Muscle of leg (tissue), 11 donors: Measurements from ENCODE around the gene VPS37B. TPM values are rescaled to one million over a fixed set of nuclear protein-coding genes. Genes with fewer than 3 reads are reported as not detected.

Experiments used
- DNase-seq: peaks from one replicate; pipeline ENCODE4 v3.0.0; 2013
- H3K27ac ChIP-seq: one replicate; pipeline ENCODE4 v1.5.1; 2013; ENCODE audit warnings: mild to moderate bottlenecking, low read length, control low read depth
- H3K27me3 ChIP-seq: one replicate; pipeline ENCODE4 v1.6.1; 2013; ENCODE audit warnings: low read length; ENCODE audit not compliant: control insufficient read depth, insufficient read depth
- H3K36me3 ChIP-seq: one replicate; pipeline ENCODE4 v1.6.1; 2013; ENCODE audit warnings: low read length; ENCODE audit not compliant: control insufficient read depth, insufficient read depth
- H3K4me1 ChIP-seq: one replicate; pipeline ENCODE4 v1.6.1; 2013; ENCODE audit warnings: low read length; ENCODE audit not compliant: control insufficient read depth, insufficient read depth
- H3K4me3 ChIP-seq: one replicate; pipeline ENCODE4 v1.5.1; 2013; ENCODE audit warnings: low read length, control low read depth
- H3K9me3 ChIP-seq: replicated peaks from 2 replicates; pipeline ENCODE4 v1.6.1; 2013; ENCODE audit warnings: low read depth, low read length; ENCODE audit not compliant: control insufficient read depth
- WGBS: methylation state at CpG from one replicate; pipeline ENCODE4 v1.1.5; 2013; ENCODE audit warnings: missing lambda C conversion rate; ENCODE audit not compliant: insufficient coverage; 5-methylcytosine and 5-hydroxymethylcytosine counted together
- polyA plus RNA-seq, 8 donors: library from polyadenylated mRNA; unstranded; fragments of 120-200 nt; gene quantifications; one replicate each; pipeline versions ENCODE4 v1.2.1 to v1.2.3, GENCODE V29; 2013; ENCODE audit warnings: inconsistent platforms in 1 of 8, low replicate concordance in 1 of 8; ENCODE audit not compliant: insufficient read length in 8 of 8, insufficient read depth in 1 of 8
- total RNA-seq: library from RNA; stranded (reverse); fragments of 120-200 nt; gene quantifications from one replicate; pipeline ENCODE4 v1.2.4, GENCODE V29; 2013

Gene VPS37B
- total and polyA plus RNA-seq, 9 donors: 15.6 to 29.0 (median 25.1) TPM

DNA sequence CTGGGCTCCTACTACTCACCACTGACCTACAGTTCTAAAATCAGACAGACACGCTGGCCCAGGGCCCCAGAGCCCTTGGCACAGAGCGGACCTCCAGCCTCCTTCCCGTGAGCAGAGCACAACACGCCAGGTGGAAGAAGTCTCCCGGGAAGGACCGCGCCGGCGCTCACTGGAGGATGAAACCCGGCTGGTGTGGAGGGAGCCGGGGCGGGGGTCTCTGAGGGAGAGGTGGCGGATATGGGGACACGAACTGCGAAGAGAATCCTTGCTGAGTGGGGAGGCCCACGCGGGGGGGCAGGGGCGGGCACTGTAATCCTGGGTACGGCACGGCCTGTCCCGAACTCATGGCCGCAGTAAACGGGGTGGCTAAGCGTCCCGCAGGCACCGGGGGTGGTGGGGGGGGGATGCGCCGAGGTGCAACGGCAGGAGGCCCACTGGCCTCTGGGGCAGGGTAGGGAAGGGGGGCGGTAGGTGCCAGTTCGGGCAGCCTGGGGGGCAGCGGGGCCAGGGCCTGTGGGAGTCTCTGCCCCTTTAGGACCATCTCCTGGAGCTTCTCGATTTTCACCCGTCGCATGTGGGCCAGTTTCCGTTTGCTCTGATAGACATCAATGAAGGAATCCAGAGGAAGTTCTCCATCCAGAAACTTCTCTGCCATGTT is 28.8 kb downstream of the VPS37B start:
- H3K4me1 ChIP-seq: peaks cover 57% of the 10 kb centered on the region
- H3K27ac ChIP-seq: no peak overlapping the region
- DNase-seq: no peak
- WGBS: 85% methylated on average over 33 of the region's 36 CpGs
- H3K4me3 ChIP-seq: no peak overlapping the region
- no peaks in the 10 kb centered on the region for H3K27me3 ChIP-seq
- H3K36me3 ChIP-seq: peaks cover 62% of the 10 kb centered on the region
- no peaks in the 10 kb centered on the region for H3K9me3 ChIP-seq

DNA sequence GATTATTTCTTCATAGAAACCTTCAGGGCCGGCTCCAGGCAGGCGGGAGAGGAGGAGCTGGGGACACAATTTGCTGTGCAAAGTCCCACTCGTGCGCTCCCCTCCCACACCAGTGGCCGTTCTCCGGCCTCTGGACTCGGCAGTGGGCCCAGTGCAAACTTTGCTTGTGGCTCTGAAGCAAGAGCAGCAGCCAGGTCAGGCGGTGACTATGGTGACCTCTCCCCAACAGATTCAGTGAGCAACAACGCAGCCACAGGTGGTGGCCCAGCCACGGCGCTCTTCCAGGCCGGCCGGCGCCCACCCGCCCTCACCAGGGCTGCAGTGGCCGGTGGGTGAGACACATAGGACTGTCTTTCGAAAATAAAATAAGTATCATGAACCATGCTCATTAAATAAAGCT is 29.5 kb downstream of the VPS37B start:
- peaks cover 54% of the 10 kb centered on the region for H3K4me1 ChIP-seq
- no peak for DNase-seq
- H3K27ac ChIP-seq: no peak overlapping the region
- peaks cover 62% of the 10 kb centered on the region for H3K36me3 ChIP-seq
- 90% methylated on average over 3 of the region's 17 CpGs for WGBS
- H3K27me3 ChIP-seq: no peaks in the 10 kb centered on the region
- no peak overlapping the region for H3K4me3 ChIP-seq
- no peaks in the 10 kb centered on the region for H3K9me3 ChIP-seq

DNA sequence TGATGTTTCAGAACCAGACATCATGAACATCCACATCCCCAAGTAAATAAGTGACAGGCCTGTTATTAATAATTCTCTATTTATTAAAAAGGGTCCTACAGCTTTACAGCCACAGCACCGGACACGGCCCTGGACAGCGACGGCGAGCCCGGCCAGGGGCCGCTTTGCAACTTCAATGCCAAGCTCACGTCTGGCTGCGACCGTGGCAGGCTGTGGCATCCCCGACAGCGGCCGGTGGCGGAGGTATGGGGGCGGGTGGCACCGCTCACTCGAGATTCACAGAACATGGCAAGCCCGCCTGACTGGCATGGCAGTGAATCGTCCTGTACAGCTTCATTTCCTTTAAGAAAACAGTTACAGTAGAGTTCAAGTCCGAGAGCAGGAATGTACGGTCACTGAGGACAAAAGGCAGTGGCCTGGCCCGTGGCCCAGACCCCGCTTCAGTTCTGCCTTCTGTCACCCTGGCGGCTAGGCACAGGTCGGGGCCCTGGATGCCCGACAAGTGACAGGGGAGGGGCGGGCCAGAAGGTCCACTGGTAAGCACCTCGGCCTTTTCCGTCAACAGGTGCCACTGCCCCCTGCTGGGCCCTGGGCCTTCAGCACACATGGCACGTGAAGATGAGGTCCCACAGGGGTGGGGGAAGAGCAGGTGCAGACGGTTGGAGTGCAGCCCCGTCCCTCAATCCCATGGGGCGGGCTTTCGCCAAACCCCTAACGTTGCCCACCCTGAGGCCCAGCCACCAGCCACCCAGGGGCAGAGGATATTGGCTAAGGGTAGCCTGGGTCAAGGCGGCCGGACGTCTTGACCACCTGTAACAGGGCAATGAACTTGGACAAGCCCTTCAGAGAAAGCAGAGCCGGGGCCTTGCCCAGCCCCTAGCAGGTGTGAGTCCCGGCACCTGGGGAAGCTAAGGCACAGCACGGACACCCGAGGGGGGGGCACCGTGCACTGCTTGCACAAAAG is 30.4 kb downstream of the VPS37B start:
- no peak overlapping the region for H3K27ac ChIP-seq
- H3K9me3 ChIP-seq: no peaks in the 10 kb centered on the region
- peak; percentile 24 for DNase-seq
- no peaks in the 10 kb centered on the region for H3K27me3 ChIP-seq
- H3K4me3 ChIP-seq: no peak overlapping the region
- H3K4me1 ChIP-seq: peaks cover 52% of the 10 kb centered on the region
- H3K36me3 ChIP-seq: peaks cover 65% of the 10 kb centered on the region
- 79% methylated on average over 39 of the region's 43 CpGs for WGBS

DNA sequence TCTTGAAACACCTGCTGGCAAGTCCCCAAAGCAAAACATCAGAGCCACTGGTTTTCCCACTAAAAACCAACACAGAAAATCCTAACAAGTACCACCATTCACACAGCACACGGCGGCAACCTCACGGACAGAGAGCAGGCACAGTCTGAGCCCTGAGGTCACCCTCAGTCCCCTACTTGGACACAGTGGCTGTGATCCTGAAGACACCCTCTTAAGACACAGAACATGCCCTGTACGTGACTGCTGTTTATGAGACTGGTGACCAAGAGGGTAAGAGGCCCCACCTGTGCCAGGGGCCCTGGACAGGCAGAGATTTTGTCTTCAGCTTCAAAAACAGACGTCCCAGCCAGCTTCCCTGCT is 31.1 kb downstream of the VPS37B start:
- Histone ChIP-seq H3K9me3 (no peaks in the 10 kb centered on the region), H3K36me3 (peaks cover 59% of the 10 kb centered on the region), H3K4me3 (no peak overlapping the region), H3K4me1 (peaks cover 50% of the 10 kb centered on the region), H3K27me3 (no peaks in the 10 kb centered on the region), H3K27ac (no peak overlapping the region)
- no peak for DNase-seq
- 90% methylated on average over 3 of the region's 5 CpGs for WGBS

DNA sequence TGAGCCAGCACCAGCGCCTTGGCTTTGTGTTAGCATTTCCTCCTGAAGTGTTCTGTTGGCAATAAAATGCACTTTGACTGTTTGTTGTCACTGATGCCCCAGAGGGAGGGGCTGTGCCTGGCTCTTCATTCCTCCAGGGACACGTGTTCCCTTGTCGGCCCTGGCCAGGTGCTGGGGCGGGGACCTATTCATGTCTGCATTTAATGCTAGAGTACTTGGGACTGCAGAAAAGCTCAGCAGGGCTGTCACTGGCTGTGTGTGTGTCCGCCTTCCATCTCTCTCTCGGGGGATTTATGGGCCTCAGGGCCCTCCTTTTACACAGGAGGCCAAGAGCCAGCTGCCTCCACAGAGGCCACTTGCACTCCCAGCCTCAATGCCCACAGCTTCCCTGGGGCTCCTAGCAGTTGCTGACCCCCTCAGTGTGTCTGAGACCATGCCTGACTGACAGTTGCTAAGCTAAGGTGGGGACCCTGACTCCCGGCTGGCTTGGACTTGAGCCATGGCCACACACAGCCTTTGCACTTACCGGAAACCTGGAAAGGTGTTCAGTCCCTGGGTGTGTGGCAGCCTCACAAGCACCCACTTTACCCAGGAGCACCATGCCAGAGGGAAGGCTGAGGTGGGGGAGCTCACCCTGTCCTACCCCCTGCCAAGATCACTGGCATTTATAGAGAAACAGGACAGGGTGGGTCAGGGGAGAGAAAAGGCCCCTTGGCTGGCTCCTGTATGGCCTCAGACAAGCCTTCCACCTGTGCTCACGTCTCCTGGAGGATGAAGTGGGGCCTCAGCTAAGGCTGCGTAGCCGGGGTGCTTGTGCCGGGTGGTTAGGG is 32.8 kb downstream of the VPS37B start:
- Histone ChIP-seq H3K27ac (peak overlapping the region; percentile 20), H3K27me3 (no peaks in the 10 kb centered on the region), H3K4me1 (peaks cover 44% of the 10 kb centered on the region), H3K4me3 (no peak overlapping the region), H3K36me3 (peaks cover 42% of the 10 kb centered on the region), H3K9me3 (no peaks in the 10 kb centered on the region)
- peak; percentile 35 for DNase-seq
- 44% methylated on average over 10 of the region's 12 CpGs for WGBS

DNA sequence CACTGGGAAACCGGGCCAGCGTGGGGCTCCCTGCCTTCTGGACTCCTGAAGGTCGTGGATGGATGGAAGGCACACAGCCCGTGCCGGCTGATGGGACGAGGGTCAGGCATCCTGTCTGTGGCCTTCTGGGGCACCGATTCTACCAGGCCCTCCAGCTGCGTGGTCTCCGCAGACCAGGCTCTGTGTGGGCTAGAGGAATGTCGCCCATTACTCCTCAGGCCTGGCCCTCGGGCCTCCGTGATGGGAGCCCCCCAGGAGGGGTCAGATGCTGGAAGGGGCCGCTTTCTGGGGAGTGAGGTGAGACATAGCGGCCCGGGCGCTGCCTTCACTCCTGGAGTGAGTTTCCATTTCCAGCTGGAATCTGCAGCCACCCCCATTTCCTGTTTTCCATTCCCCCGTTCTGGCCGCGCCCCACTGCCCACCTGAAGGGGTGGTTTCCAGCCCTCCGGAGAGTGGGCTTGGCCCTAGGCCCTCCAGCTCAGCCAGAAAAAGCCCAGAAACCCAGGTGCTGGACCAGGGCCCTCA is 33.8 kb downstream of the VPS37B start:
- Histone ChIP-seq H3K9me3 (no peaks in the 10 kb centered on the region), H3K27me3 (no peaks in the 10 kb centered on the region), H3K4me3 (no peak overlapping the region), H3K27ac (peak overlapping the region; percentile 51), H3K36me3 (peaks cover 33% of the 10 kb centered on the region), H3K4me1 (peaks cover 37% of the 10 kb centered on the region)
- DNase-seq: peak; percentile 33
- 37% methylated on average over 12 of the region's 20 CpGs for WGBS

DNA sequence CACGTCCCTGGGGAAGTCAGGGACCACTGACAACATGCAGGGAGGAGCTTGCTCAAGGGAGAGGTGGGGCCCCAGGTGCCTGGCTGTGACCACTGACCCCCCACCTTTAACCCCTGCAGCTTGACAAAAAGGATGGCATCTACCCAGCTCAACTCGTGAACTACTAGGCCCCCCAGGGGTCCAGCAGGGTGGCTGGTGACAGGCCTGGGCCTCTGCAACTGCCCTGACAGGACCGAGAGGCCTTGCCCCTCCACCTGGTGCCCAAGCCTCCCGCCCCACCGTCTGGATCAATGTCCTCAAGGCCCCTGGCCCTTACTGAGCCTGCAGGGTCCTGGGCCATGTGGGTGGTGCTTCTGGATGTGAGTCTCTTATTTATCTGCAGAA is 34.3 kb downstream of the VPS37B start:
- Histone ChIP-seq H3K4me3 (no peak overlapping the region), H3K9me3 (no peaks in the 10 kb centered on the region), H3K4me1 (peaks cover 37% of the 10 kb centered on the region), H3K27me3 (no peaks in the 10 kb centered on the region), H3K36me3 (peaks cover 27% of the 10 kb centered on the region), H3K27ac (no peak overlapping the region)
- 57% methylated on average over 3 of the region's 5 CpGs for WGBS
- DNase-seq: no peak

DNA sequence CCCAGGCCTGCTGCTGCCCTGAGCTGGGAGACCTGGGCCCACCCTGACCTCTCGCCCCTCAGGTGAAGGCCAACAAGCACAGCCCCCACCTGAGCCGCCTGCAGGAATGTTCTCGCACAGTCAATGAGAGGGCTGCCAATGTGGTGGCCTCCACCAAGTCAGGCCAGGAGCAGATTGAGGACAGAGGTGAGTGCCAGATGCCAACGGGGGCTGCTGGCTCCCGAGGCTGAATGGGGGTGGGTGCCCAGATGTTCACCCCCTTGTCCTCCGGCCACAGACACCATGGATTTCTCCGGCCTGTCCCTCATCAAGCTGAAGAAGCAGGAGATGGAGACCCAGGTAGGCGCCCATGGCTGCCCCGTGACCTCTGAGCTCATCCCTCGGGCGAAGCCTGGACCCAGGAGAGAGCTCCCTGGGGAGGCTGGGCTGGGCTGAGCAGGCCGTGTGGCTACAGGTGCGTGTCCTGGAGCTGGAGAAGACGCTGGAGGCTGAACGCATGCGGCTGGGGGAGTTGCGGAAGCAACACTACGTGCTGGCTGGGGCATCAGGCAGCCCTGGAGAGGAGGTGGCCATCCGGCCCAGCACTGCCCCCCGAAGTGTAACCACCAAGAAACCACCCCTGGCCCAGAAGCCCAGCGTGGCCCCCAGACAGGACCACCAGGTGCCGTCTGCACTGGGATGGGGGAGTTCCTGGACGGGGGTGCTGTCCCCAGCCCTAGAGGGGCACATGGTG is 34.9 kb downstream of the VPS37B start:
- peaks cover 22% of the 10 kb centered on the region for H3K36me3 ChIP-seq
- H3K27ac ChIP-seq: no peak overlapping the region
- no peaks in the 10 kb centered on the region for H3K27me3 ChIP-seq
- no peak overlapping the region for H3K4me3 ChIP-seq
- peaks cover 36% of the 10 kb centered on the region for H3K4me1 ChIP-seq
- 86% methylated on average over 19 of the region's 23 CpGs for WGBS
- peak; percentile 24 for DNase-seq
- H3K9me3 ChIP-seq: no peaks in the 10 kb centered on the region

DNA sequence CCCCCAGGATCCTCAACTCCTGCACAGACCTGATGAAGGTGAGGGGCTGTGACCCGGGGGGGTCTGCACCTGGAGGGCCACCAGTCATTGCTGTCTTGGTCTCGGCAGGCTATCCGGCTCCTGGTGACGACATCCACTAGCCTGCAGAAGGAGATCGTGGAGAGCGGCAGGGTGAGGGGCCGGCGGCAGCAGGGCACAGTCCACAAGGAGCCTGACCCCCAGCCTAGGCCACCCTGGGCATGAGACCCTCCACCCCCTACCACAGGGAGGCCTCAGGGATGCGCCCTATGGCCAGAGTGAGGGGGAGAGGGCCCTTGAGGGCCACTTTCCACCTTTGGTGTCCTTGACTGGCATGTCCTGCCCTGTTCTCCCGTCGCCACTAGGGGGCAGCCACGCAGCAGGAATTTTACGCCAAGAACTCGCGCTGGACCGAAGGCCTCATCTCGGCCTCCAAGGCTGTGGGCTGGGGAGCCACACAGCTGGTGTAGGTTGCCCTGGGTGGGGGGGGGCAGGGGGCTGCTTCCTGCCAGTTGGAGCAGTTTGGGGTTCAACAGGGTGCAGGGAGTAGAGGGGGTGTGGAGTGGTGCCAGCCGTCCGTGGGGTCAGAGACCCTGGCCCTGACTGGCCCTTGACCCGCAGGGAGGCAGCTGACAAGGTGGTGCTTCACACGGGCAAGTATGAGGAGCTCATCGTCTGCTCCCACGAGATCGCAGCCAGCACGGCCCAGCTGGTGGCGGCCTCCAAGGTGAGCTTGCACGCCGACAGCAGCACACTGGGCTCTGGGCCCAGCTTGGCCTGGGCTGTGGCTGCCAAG is 35.7 kb downstream of the VPS37B start:
- Histone ChIP-seq H3K27me3 (no peaks in the 10 kb centered on the region), H3K4me1 (peaks cover 29% of the 10 kb centered on the region), H3K4me3 (no peak overlapping the region), H3K27ac (no peak overlapping the region), H3K36me3 (peaks cover 14% of the 10 kb centered on the region), H3K9me3 (no peaks in the 10 kb centered on the region)
- DNase-seq: peak; percentile 87
- WGBS: 31% methylated on average over 20 of the region's 28 CpGs
